ENCODE data around the gene EDDM3A.
"Not testable (repeated sequence)": the region's sequence is repeated elsewhere in the genome, so short reads cannot be mapped to it uniquely, and the experiment has no call there.

EDDM3A gene

DNA sequence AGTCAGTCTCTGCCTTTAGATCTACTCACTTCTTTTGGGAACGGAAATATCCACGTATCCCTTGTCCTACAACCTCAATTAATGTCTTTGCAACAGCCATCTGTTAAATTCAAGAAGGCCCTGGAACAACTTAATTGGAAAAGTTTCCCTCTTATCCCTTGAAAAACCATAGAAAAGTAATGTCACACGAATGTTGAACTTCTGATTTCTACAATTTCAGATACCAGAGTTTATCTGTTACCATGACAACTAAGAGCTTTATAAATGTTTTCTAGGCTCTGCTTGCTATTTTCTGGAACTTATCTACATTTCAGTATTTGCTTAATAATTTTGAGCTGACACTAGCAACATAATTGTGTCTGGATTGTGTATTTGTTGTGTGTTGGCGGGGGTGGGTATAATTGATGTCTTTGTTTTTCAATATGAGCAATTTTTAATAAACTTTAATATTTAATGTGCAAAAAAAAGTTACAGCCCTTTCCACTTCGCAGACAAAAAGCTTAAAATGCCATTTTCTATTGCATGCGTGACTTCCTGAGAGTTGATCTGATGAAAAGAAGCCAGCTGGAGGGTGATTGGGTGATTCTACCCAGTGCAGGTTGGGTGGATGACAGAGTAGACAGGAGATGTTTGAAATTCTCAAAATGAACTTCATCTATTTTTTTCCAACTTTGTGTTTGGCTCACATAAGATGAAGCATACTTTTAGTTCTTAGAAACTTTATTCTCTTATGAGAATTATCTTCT, 11.8 kb upstream of the EDDM3A start:
- DNase-seq, result no peak

GRCh38 chr14:20734430-20734806, 11.3 kb upstream of the EDDM3A start:
- no peak for DNase-seq

GRCh38 chr14:20738292-20738691, 7.4 kb upstream of the EDDM3A start:
- DNase-seq, result not testable (repeated sequence)

- DNase-seq, result no peak
Observed at GRCh38 chr14:20742132-20742531, 3.6 kb upstream of the EDDM3A start.

DNA sequence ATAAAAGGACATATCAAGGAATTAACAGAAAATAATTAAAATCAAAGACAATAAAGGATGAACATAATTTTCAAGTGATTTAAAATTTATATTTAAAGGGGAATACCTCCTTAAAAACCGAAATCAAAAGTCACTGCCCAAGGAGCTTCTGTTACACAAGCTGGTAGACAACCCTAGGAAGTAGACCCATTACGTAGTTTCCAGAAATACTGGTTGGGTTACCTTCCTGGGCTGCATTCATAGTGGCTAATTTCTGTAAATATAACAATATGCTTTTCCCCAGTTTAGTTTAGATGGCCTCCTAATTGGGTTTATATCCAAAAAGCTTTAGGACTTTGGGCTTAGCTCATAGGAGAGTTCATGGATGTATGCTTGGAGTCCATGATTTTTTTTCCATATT, 2.1 kb upstream of the EDDM3A start:
- no peak for DNase-seq

DNA sequence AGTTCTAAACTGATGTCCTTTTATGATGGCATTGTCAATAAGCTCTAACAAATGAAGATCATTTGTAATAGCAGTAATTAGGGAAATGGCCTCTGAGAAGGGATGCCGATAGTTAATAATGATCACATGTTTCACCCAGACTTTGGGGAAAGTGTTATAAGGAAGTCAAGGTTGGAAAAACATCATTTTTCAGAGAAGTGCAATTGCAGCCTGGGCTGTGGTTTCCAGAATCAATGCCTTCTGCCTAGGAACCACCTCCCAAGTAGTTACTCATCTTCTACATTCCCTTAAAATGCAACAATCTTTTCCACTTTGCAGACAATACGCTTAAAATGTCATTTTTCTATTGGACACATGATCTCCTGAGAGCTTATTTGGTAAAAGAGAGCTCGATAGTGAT, 879 bp downstream of the EDDM3A start:
- DNase-seq, result no peak

DNA sequence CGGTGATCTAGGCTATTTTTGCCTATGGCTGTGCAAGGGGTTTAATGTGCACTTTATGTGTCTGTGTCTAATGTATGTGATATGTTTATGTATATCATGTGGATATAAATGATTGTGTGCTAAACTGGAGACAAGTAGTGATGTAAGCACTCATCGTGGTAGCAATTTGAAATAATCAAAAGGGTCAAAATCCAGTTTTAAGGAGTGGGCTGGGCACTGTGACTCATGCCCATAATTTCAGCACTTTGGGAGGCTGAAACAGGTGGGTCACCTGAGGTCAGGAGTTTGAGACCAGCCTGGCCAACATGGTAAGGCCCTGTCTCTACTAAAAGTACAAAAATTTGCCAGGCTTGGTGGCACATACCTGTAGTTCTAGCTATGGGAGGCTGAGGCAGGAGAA, 2.8 kb downstream of the EDDM3A start:
- no peak for DNase-seq

GRCh38 chr14:20750194-20750593, 4.5 kb downstream of the EDDM3A start:
- no peak for DNase-seq

- DNase-seq, result no peak
Observed at GRCh38 chr14:20751963-20752562, 6.4 kb downstream of the EDDM3A start.

DNA sequence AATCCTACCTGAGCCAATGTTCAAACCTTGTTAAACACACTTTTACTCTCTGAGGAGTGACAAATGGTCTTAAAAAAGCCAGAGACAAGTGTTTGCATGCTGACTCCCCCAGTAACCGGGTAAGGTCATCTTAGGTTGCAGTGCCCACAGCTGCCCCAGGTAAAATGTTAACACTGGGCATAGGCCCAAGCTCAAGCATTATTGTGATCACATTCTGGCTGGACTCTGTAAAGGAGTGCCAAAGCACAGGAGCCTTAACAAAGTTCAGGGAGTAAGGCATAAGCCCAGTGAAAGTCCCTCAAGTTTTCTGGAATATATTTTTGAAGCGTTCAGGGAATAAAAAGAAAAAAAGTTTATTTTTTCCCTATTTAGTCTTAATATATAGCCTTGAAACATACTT, 8.6 kb downstream of the EDDM3A start:
- no peak for DNase-seq

- no peak for DNase-seq
Observed at GRCh38 chr14:20755037-20755436, 9.3 kb downstream of the EDDM3A start.

GRCh38 chr14:20757965-20758364, 12.3 kb downstream of the EDDM3A start:
- DNase-seq, result no peak

GRCh38 chr14:20759465-20759864, 13.8 kb downstream of the EDDM3A start:
- not testable (repeated sequence) for DNase-seq

DNA sequence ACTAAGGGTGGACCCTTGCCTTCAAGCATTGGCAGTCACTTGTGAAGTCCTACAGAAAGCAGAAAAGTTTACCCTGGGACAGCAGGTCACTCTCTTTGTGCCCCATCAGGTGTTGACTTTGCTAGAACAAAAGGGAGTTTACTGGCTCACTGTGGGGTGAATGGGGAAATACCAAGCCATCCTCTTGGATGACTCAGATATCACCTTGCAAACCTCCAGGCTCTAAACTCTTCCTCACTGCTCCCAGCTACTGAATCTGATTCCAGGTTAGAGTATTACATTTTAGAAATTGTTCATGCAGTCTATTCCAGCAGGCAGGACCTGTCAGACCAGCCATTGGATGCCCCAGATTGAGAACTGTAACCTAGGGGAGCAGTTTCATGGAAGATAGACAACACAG, 15.3 kb downstream of the EDDM3A start:
- DNase-seq, result no peak

- no peak for DNase-seq
Observed at GRCh38 chr14:20768593-20768892, 22.9 kb downstream of the EDDM3A start.

GRCh38 chr14:20769421-20769820, 23.7 kb downstream of the EDDM3A start:
- no peak for DNase-seq

- no peak for DNase-seq
Observed at GRCh38 chr14:20772650-20773049, 27.0 kb downstream of the EDDM3A start.

DNA sequence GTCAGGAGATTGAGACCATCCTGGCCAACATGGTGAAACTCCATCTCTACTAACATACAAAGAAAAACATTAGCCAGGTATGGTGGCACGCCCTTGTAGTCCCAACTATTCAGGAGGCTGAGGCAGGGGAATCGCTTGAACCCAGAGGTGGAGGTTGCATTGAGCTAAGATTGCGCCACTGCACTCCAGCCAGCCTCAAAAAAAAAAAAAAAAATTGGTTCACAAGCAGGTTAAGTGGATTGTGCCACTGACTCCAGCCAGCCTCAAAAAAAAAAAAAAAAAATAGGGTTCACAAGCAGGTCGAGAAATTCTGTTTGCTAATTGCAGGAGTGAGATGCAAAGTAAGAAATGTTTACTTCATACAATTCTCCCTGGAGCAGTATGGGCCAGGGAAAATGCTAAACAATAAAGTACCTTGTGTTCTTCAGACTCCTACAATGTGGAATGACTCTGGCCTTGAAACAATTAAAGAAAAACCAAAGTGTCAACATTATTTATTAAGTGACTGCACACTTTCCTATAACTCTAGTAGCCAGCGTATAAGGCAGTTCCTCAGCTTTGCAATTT, 28.7 kb downstream of the EDDM3A start:
- DNase-seq, result no peak

GRCh38 chr14:20775043-20775442, 29.4 kb downstream of the EDDM3A start:
- no peak for DNase-seq

- no peak for DNase-seq
Observed at GRCh38 chr14:20775901-20776300, 30.2 kb downstream of the EDDM3A start.

- no peak for DNase-seq
Observed at GRCh38 chr14:20781803-20782202, 36.1 kb downstream of the EDDM3A start.

GRCh38 chr14:20782280-20782890, 36.7 kb downstream of the EDDM3A start:
- no peak for DNase-seq

GRCh38 chr14:20787025-20787424, 41.3 kb downstream of the EDDM3A start:
- no peak for DNase-seq

DNA sequence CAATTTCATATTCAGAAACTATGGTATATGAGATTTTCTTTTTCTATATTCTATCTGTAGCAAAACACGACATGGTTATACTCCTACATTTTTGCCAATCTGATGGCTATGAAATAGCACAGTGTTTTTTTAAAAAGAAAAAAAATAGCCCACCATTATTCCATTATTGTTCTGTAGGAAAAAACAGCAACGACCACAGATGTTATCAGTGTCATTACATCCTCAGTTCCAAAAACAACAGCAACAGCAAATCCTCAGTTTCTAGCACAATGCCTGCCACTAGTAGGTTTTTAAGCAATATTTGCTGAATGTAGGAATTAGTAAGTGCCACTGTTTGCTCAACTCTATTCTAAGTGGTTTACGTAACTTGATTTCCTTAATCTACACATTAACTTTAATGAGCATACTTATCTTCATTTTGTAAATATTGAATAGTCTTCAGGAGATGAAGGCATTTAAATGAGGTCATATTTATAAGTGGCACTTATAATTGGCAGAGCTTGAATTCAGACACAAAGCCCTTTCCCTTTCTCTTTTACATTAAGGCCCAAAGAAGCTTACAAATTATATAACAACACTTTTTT, 43.6 kb downstream of the EDDM3A start:
- no peak for DNase-seq
